Ectodermal cell (in vitro differentiated cells): ENCODE results near the gene SLC2A10.
A peak's percentile ranks its signal among the peaks of the same experiment; 100 is the strongest.

Source experiments
- H3K27ac ChIP-seq: 2 replicates; pipeline ENCODE4 v1.7.0; 2013; ENCODE audit warnings: mild to moderate bottlenecking, low read depth, low read length; ENCODE audit not compliant: insufficient read depth, poor library complexity, severe bottlenecking
- H3K27me3 ChIP-seq: 2 replicates; pipeline ENCODE4 v1.7.0; 2013; ENCODE audit warnings: mild to moderate bottlenecking, low read length; ENCODE audit not compliant: insufficient read depth, control insufficient read depth, poor library complexity, severe bottlenecking
- H3K36me3 ChIP-seq: one replicate; pipeline ENCODE4 v1.7.0; 2013; ENCODE audit warnings: low read length; ENCODE audit not compliant: control insufficient read depth, insufficient read depth
- H3K4me1 ChIP-seq: one replicate; pipeline ENCODE4 v1.7.0; 2013; ENCODE audit warnings: low read length; ENCODE audit not compliant: control insufficient read depth, insufficient read depth
- H3K4me3 ChIP-seq: 2 replicates; pipeline ENCODE4 v1.7.0; 2013; ENCODE audit warnings: low read depth, low read length, control low read depth; ENCODE audit not compliant: insufficient read depth
- H3K9me3 ChIP-seq: 2 replicates; pipeline ENCODE4 v1.7.0; 2013; ENCODE audit warnings: mild to moderate bottlenecking, low read length, moderate library complexity; ENCODE audit not compliant: control insufficient read depth
- WGBS, 2 experiments: methylation state at CpG; one replicate each; pipeline ENCODE4 v1.1.7; 2013; ENCODE audit warnings: missing lambda C conversion rate in 2 of 2; 5-methylcytosine and 5-hydroxymethylcytosine counted together

Gene SLC2A10

DNA sequence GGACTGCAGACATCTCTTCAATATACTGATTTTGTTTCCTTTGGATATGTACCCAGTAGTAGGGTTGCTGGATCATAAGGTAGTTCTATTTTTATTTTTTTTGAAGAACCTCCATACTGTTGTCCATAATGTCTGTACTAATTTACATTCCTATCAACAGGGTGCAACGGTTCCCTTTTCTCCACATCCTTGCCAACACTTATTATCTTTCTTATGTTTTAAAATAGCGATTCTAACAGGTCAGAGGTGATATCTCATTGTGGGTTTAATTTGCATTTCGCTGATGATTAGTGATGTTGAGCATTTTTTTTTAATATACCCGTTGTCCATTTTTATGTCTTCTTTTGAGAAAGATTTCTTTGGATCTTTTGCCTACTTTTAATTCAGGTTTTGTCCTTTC is 18.3 kb upstream of the SLC2A10 start:
- WGBS, 2 experiments = 78 to 83% methylated on average over 4 of the region's 4 CpGs
- Histone ChIP-seq H3K4me3 (no peak overlapping the region), H3K4me1 (peaks cover 14% of the 10 kb centered on the region), H3K27ac (no peak overlapping the region), H3K27me3 (no peaks in the 10 kb centered on the region), H3K9me3 (no peaks in the 10 kb centered on the region), H3K36me3 (no peaks in the 10 kb centered on the region)

- H3K36me3 ChIP-seq = no peaks in the 10 kb centered on the region
- no peaks in the 10 kb centered on the region for H3K27me3 ChIP-seq
- H3K4me3 ChIP-seq = no peak overlapping the region
- 69 to 73% methylated on average over 2 of the region's 2 CpGs for WGBS, 2 experiments
- peaks cover 19% of the 10 kb centered on the region for H3K4me1 ChIP-seq
- no peaks in the 10 kb centered on the region for H3K9me3 ChIP-seq
- no peak overlapping the region for H3K27ac ChIP-seq
Measured at GRCh38 chr20:46694484-46694883, 15.0 kb upstream of the SLC2A10 start.

- Histone ChIP-seq H3K9me3 (no peaks in the 10 kb centered on the region), H3K36me3 (no peaks in the 10 kb centered on the region), H3K27ac (peak overlapping the region; percentile 86), H3K4me1 (peaks cover 19% of the 10 kb centered on the region), H3K4me3 (no peak overlapping the region), H3K27me3 (no peaks in the 10 kb centered on the region)
- WGBS, 2 experiments = 39 to 62% methylated on average over 3 of the region's 3 CpGs
Measured at GRCh38 chr20:46695892-46696291, 13.6 kb upstream of the SLC2A10 start.

DNA sequence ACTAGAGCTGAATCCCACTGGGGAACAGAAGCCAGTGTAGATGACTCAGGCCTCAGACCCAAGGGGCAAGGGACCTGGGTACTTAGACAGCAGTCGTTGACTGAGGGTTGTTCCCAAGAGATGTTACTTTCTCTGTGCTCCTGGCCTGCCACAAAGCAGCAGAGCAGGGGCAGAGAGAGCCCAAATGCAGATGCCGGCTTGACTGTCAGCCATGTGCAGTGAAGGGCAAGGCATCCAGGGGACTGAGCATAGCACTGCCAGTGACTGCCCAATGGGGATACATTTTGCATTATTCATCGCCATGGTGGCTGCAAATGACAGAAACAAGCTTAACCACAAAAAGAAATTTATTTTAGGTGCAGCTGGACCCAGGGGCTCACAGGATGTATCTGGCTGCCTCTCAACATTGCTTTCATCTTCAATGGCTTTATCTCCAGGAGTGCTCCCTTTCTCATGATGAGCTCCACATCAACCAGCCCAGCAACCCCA is 12.6 kb upstream of the SLC2A10 start:
- Histone ChIP-seq H3K4me3 (no peak overlapping the region), H3K9me3 (no peaks in the 10 kb centered on the region), H3K4me1 (peaks cover 19% of the 10 kb centered on the region), H3K27me3 (no peaks in the 10 kb centered on the region), H3K27ac (no peak overlapping the region), H3K36me3 (no peaks in the 10 kb centered on the region)
- 90 to 91% methylated on average over 3 of the region's 3 CpGs for WGBS, 2 experiments

- H3K4me1 ChIP-seq = peaks cover 19% of the 10 kb centered on the region
- H3K27me3 ChIP-seq = no peaks in the 10 kb centered on the region
- 96 to 98% methylated on average over 2 of the region's 2 CpGs for WGBS, 2 experiments
- no peaks in the 10 kb centered on the region for H3K36me3 ChIP-seq
- H3K4me3 ChIP-seq = no peak overlapping the region
- H3K27ac ChIP-seq = no peak overlapping the region
- H3K9me3 ChIP-seq = no peaks in the 10 kb centered on the region
Measured at GRCh38 chr20:46698788-46699187, 10.7 kb upstream of the SLC2A10 start.

DNA sequence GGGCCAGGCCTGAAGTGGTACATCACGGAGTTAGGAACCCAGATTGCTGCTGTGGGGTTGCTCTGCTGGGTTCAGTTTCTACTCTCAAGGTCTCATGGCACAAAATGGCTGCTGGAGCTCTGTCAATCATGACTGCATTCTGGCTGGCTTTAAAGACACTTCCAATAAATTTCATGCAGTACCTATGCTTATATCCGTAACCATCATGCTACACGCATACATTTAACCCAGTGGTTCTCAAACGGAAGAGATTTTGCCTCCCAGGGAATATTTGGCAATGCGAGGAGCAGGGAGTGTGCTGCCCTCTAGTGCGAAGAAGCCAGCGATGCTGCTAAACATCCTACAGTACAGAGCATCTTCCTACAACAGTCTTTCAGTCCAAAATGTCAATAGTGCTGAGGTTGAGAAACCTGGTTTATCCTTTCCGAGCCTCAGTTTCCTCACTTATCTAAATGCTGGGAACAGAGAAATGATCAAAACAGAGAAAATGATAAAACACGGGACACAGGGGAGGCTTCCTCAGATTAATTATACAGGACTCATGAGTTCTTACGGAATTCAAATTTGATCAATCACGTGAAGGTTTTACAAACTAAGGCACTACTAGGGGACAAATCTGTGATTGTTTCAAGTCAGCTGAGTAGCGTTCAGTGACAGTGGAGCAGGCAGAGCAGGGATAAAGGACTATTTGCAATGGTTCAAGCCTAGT is 9.6 kb upstream of the SLC2A10 start:
- H3K27ac ChIP-seq = no peak overlapping the region
- WGBS, 2 experiments = 59 to 62% methylated on average over 12 of the region's 12 CpGs
- H3K4me1 ChIP-seq = peaks cover 20% of the 10 kb centered on the region
- H3K36me3 ChIP-seq = no peaks in the 10 kb centered on the region
- H3K27me3 ChIP-seq = no peaks in the 10 kb centered on the region
- H3K4me3 ChIP-seq = no peak overlapping the region
- H3K9me3 ChIP-seq = no peaks in the 10 kb centered on the region

GRCh38 chr20:46700481-46700880 is 9.0 kb upstream of the SLC2A10 start:
- Histone ChIP-seq H3K27ac (no peak overlapping the region), H3K4me3 (no peak overlapping the region), H3K9me3 (no peaks in the 10 kb centered on the region), H3K27me3 (no peaks in the 10 kb centered on the region), H3K4me1 (peaks cover 19% of the 10 kb centered on the region), H3K36me3 (no peaks in the 10 kb centered on the region)
- WGBS, 2 experiments = 91 to 95% methylated on average over 6 of the region's 6 CpGs

GRCh38 chr20:46701057-46701456 is 8.4 kb upstream of the SLC2A10 start:
- peaks cover 13% of the 10 kb centered on the region for H3K4me1 ChIP-seq
- H3K27me3 ChIP-seq = no peaks in the 10 kb centered on the region
- no peaks in the 10 kb centered on the region for H3K36me3 ChIP-seq
- H3K27ac ChIP-seq = no peak overlapping the region
- no peaks in the 10 kb centered on the region for H3K9me3 ChIP-seq
- WGBS, 2 experiments = 71 to 95% methylated on average over 1 to 2 of the region's 2 CpGs
- no peak overlapping the region for H3K4me3 ChIP-seq

- 85 to 87% methylated on average over 4 of the region's 4 CpGs for WGBS, 2 experiments
- Histone ChIP-seq H3K27me3 (no peaks in the 10 kb centered on the region), H3K27ac (no peak overlapping the region), H3K9me3 (no peaks in the 10 kb centered on the region), H3K36me3 (no peaks in the 10 kb centered on the region), H3K4me3 (no peak overlapping the region), H3K4me1 (peaks cover 8% of the 10 kb centered on the region)
Measured at GRCh38 chr20:46701556-46701955, 7.9 kb upstream of the SLC2A10 start.

- 86 to 93% methylated on average over 5 of the region's 5 CpGs for WGBS, 2 experiments
- H3K4me1 ChIP-seq = peaks cover 4% of the 10 kb centered on the region
- H3K36me3 ChIP-seq = no peaks in the 10 kb centered on the region
- no peak overlapping the region for H3K27ac ChIP-seq
- H3K9me3 ChIP-seq = no peaks in the 10 kb centered on the region
- H3K27me3 ChIP-seq = no peaks in the 10 kb centered on the region
- no peak overlapping the region for H3K4me3 ChIP-seq
Measured at GRCh38 chr20:46701986-46702385, 7.5 kb upstream of the SLC2A10 start.
